Thymus (tissue), 14 donors: ENCODE measurements around the gene AKAP11. TPM values are rescaled to one million over a fixed set of nuclear protein-coding genes. Genes with fewer than 3 reads are reported as not detected.
A peak's percentile ranks its signal among the peaks of the same experiment; 100 is the strongest.
"Not testable (repeated sequence)": the region's sequence is repeated elsewhere in the genome, so short reads cannot be mapped to it uniquely, and the experiment has no call there.

ENCODE experiments used
- DNase-seq, 9 donors: peaks; one replicate each; pipeline ENCODE4 v3.0.0-alpha.2; 2013; ENCODE audit warnings: low spot score in 9 of 9, low read depth in 6 of 9, missing footprints in 1 of 9
- H3K27ac ChIP-seq, 2 donors: one replicate each; pipeline ENCODE4 v1.5.1; 2013; ENCODE audit warnings: control low read depth in 1 of 2, low read depth in 1 of 2, low read length in 1 of 2, mild to moderate bottlenecking in 1 of 2, moderate library complexity in 1 of 2
- H3K27me3 ChIP-seq, 2 donors: one replicate each; pipeline ENCODE4 v1.5.1; 2013; ENCODE audit warnings: low read length in 1 of 2; ENCODE audit not compliant: control insufficient read depth in 2 of 2, insufficient read depth in 1 of 2
- H3K36me3 ChIP-seq, 2 donors: one replicate each; pipeline ENCODE4 v1.5.1; 2013; ENCODE audit warnings: low read length in 1 of 2, mild to moderate bottlenecking in 1 of 2, moderate library complexity in 1 of 2; ENCODE audit not compliant: control insufficient read depth in 2 of 2, insufficient read depth in 2 of 2
- H3K4me1 ChIP-seq, 2 donors: one replicate each; pipeline ENCODE4 v1.5.1; 2013; ENCODE audit warnings: low read length in 2 of 2; ENCODE audit not compliant: control insufficient read depth in 2 of 2, insufficient read depth in 2 of 2
- H3K4me3 ChIP-seq, 2 donors: one replicate each; pipeline ENCODE4 v1.5.1; 2013; ENCODE audit warnings: low read length in 2 of 2, control low read depth in 1 of 2, mild to moderate bottlenecking in 1 of 2
- H3K9me3 ChIP-seq, 2 donors: one replicate each; pipeline ENCODE4 v1.5.1; 2013; ENCODE audit warnings: low read length in 1 of 2, mild to moderate bottlenecking in 1 of 2; ENCODE audit not compliant: control insufficient read depth in 2 of 2, insufficient read depth in 1 of 2
- WGBS: extraction: QIAGEN DNeasy Blood & Tissue Kit; methylation state at CpG from one replicate; pipeline ENCODE4 v1.1.7; 2013; 5-methylcytosine and 5-hydroxymethylcytosine counted together
- long read RNA-seq, 10 donors: transcript quantifications; one replicate each; lab custom pipeline, GENCODE V29; 2026
- polyA plus RNA-seq: library from polyadenylated mRNA; stranded (reverse); fragments of 200-250 nt; gene quantifications from one replicate; pipeline ENCODE4 v1.2.3, GENCODE V29; 2013
- total RNA-seq: library from RNA; stranded (reverse); fragments of 120-200 nt; gene quantifications from one replicate; pipeline ENCODE4 v1.2.4, GENCODE V29; 2013
- donor health status: healthy.

The AKAP11 gene, protein sequence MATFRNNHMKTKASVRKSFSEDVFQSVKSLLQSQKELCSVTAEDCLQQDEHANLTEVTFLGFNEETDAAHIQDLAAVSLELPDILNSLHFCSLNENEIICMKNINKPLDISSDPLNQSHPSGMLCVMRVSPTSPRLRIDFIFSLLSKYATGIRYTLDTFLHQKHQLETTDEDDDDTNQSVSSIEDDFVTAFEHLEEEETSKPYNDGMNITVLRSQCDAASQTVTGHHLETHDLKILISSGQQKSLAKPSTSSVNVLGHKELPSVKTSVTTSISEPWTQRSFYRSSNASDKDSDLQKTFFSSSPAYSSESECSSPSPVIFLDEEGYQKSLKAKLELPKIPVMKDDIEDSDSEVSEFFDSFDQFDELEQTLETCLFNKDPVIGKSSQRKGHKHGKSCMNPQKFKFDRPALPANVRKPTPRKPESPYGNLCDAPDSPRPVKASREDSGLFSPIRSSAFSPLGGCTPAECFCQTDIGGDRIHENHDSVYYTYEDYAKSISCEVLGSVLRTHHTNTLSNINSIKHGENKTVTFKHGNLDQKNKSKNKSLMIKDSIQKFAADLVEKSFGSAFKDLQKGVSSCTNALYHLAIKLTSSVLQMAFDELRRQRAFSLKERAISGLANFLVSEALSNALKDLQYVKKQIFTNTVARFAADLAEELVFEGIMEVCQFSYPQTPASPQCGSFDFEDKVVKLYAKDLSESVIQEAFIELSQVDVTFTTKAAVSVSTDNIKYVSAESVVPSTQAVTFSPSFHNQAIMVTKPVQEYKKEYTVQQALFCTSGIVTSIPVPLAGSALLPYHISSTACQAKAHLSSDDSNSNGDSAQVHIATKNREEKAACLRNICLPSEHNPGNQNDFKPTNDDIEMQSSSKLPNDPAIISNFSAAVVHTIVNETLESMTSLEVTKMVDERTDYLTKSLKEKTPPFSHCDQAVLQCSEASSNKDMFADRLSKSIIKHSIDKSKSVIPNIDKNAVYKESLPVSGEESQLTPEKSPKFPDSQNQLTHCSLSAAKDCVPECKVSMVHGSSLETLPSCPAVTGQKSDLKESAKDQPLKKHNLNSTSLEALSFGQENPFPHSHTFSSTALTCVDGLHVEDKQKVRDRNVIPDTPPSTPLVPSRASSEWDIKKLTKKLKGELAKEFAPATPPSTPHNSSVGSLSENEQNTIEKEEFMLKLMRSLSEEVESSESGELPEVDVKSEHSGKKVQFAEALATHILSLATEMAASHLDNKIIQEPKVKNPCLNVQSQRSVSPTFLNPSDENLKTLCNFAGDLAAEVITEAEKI (N-terminal part only)
- 10.3 TPM for total RNA-seq
- polyA plus RNA-seq, result 13.4 TPM
- long read RNA-seq, donor 1, result 0 reads
- long read RNA-seq, donor 2, result 0 reads
- long read RNA-seq, donor 3, result 0 reads
- long read RNA-seq, donor 4, partial matches to known transcripts, result 5 of 5 reads
- long read RNA-seq, donor 4, other reads (novel, unspliced or antisense), result 0 of 5 reads
- long read RNA-seq, donor 5, partial matches to known transcripts, result 11 of 11 reads
- long read RNA-seq, donor 5, other reads (novel, unspliced or antisense), result 0 of 11 reads
- long read RNA-seq, donor 6, result 0 reads
- long read RNA-seq, donor 7, result 0 reads
- long read RNA-seq, donor 8, result 0 reads
- long read RNA-seq, donor 9, result 0 reads
- long read RNA-seq, donor 10, result 0 reads

DNA sequence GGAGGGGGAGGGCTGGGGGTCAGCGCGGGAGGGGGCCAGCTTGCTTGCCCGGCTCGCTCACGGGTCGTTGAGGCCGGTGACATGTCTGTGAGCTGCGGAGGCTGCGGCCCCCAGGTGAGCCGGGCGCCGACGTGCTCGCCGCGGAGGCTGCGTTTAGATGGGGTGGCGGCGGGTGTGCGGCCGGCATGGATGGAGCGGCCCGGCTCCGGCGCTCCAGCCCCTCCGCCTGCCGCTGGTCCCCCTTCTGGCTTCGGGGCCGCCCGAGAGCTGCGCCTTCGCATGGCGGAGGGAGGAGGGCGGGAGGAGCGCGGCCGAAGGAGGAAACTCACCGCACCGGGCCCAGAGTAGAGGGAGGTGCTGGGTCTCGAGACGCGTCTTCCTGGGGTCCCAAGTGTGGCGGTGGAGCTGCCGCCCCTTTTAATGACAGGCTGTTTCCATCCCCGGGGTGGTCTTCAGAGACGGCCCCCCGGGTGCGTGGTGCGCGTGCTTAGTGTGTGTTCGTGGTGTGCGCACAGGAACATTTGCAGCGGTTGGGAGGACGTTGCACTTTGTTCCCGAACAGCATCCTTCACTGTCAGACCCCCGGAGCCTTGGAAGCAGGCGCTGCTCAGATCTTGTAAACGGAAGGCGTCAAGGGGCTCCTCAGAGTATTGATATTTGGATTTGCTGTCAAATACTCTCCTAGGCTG lies at the start of gene AKAP11:
Gene AKAP11, plus strand, starts transcription at position 38 of the 689 bp plus-strand sequence. CDS start 14,197 bp downstream, outside the sequence.
- Histone ChIP-seq H3K27ac (peak within 1 kb of the TSS; percentile 70 to 96), H3K4me1 (peaks cover 10 to 15% of the 10 kb centered on the region in 2 donors), H3K4me3 (peak within 1 kb of the TSS; percentile 90 to 96), H3K27me3 (no peaks in the 10 kb centered on the region), H3K9me3 (peaks cover 0 to 7% of the 10 kb centered on the region in 2 donors), H3K36me3 (no peaks in the 10 kb centered on the region)
- peak in 8 of 9 donors; percentile 6 to 74 (median 38) for DNase-seq
- under 1% methylated on average over 59 of the region's 59 CpGs for WGBS

DNA sequence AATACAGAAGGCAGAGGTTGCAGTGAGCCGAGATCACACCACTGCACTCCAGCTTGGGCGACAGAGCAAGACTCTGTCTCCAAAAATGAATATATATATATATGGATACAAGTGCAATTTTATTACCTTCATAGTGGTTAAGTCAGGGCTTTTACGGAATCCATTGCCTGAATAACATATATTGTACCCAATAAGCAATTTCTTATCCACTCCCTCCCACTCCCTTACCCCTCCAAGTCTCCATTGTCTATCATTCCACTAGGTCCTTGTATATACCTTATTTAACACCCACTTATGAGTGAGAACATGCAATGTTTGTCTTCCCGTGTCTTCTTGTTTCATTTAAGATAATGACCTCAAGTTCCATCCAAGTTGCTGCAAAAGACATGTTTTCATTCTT lies 48.3 kb upstream of the AKAP11 start:
- no peaks in the 10 kb centered on the region for H3K9me3 ChIP-seq
- H3K4me3 ChIP-seq, result no peak overlapping the region
- WGBS, result over 99% methylated on average over 4 of the region's 4 CpGs
- H3K27me3 ChIP-seq, result no peaks in the 10 kb centered on the region
- no peak overlapping the region for H3K27ac ChIP-seq
- no peaks in the 10 kb centered on the region for H3K4me1 ChIP-seq
- H3K36me3 ChIP-seq, result peaks cover 3 to 24% of the 10 kb centered on the region in 2 donors
- DNase-seq, result no peak

DNA sequence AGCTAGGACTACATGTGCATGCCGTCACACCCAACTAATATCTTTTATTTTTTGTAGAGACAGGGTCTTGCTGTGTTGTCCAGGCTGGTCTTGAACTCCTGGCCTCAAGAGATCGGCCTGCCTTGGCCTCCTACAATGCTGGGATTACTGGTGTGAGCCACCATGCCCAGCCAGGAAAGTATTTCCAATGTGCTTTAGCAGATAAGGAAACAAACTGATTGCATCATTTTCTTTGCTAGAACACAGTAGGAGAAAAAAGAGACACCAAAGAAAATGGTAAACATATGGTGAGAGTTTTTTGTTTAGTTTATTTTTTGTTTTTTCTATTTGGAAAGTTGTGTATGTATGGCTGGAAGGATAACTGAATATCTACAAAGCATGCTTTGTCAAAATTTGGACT lies 46.9 kb upstream of the AKAP11 start:
- H3K36me3 ChIP-seq, result peaks cover 3 to 24% of the 10 kb centered on the region in 2 donors
- WGBS, result over 99% methylated on average over 2 of the region's 2 CpGs
- no peak overlapping the region for H3K27ac ChIP-seq
- H3K4me3 ChIP-seq, result no peak overlapping the region
- DNase-seq, result no peak
- H3K9me3 ChIP-seq, result no peaks in the 10 kb centered on the region
- H3K4me1 ChIP-seq, result no peaks in the 10 kb centered on the region
- H3K27me3 ChIP-seq, result no peaks in the 10 kb centered on the region

DNA sequence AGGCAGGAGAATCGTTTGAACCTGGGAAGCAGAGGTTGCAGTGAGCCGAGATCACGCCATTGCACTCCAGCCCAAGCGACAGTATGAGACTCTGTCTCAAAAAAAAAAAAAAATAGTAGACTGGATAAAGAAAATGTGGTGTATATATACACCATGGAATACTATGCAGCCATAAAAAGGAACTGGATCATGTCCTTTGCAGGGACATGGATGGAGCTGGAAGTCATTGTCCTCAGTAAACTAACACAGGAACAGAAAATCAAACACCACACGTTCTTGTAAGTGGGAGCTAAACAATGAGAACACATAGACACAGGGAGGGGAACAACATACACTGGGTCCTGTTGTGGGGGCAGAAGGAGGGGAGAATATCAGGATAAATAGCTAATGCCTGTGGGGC lies 45.2 kb upstream of the AKAP11 start:
- not testable (repeated sequence) for H3K9me3 ChIP-seq, H3K4me1 ChIP-seq, H3K27me3 ChIP-seq, H3K4me3 ChIP-seq, H3K27ac ChIP-seq, DNase-seq
- 99% methylated on average over 5 of the region's 5 CpGs for WGBS
- H3K36me3 ChIP-seq, result peaks cover 3 to 20% of the 10 kb centered on the region in 2 donors

DNA sequence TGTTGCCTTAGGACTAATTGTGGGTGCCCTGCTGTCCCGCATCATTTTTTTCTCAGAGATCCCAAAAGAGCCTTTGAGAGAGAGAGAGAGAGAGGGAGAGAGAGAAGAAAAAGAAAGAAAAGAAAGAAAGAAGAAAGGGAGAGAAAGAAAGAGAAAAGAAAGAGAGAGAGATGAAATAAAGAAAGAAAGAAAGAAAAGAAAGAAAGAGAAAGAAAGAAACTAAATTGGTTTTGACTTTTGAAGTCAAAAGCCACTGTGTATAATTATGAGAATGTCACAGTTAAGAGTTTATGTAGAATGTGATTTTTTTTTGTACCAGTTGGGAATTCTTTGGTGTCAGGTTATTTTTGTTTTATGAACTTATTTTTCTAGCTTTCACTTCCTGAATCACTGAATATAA lies 43.4 kb upstream of the AKAP11 start:
- Histone ChIP-seq H3K4me3 (no peak overlapping the region), H3K27me3 (no peaks in the 10 kb centered on the region), H3K4me1 (no peaks in the 10 kb centered on the region), H3K9me3 (no peaks in the 10 kb centered on the region), H3K27ac (no peak overlapping the region), H3K36me3 (peaks cover 0 to 23% of the 10 kb centered on the region in 2 donors)
- DNase-seq, result no peak
- 98% methylated on average over 1 of the region's 1 CpG for WGBS

DNA sequence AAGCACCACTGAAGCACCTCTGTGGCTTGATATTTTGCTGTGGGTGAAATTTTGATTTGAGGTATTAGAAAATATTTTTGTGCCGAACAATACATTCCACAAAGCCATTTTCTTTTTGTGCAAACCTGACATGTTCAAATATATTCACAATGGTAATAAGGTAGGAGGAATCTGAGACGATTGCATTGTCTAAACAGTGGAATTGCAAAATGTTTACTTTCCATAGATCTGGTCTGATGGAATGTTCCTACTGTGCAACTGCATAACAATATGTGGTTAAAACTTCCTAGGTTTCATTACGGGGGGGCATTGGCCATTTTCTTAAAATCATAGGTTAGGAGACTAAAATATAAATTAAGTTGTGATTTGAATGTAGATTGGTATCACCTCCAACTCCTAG lies 42.7 kb upstream of the AKAP11 start:
- no peak for DNase-seq
- no peak overlapping the region for H3K4me3 ChIP-seq
- no peak overlapping the region for H3K27ac ChIP-seq
- peaks cover 0 to 22% of the 10 kb centered on the region in 2 donors for H3K36me3 ChIP-seq
- whole genome bisulfite sequencing, result 97% methylated on average over 3 of the region's 3 CpGs
- no peaks in the 10 kb centered on the region for H3K9me3 ChIP-seq
- H3K4me1 ChIP-seq, result no peaks in the 10 kb centered on the region
- no peaks in the 10 kb centered on the region for H3K27me3 ChIP-seq

DNA sequence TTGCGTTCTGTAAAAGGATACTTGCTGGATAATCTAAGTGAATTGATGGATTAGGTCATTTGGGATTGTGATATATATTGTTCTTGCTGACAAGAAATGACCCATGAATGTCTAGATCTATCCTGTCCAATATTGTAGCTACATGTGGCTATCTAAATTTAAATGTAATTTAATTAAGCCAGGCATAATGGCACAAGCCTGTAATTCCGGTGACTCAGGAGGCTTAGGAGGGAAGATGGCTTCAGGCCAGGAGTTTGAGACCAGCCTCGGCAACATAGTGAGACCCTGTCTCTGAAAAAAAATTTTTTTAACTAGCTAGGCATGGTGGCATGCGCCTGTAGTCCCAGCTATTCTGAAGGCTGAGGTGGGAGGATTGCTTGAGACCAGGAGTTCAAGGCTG lies 39.3 kb upstream of the AKAP11 start:
- 98% methylated on average over 4 of the region's 4 CpGs for WGBS
- Histone ChIP-seq H3K27ac (no peak overlapping the region), H3K9me3 (no peaks in the 10 kb centered on the region), H3K36me3 (peaks cover 0 to 11% of the 10 kb centered on the region in 2 donors), H3K27me3 (no peaks in the 10 kb centered on the region), H3K4me1 (no peaks in the 10 kb centered on the region), H3K4me3 (no peak overlapping the region)
- DNase-seq, result no peak

DNA sequence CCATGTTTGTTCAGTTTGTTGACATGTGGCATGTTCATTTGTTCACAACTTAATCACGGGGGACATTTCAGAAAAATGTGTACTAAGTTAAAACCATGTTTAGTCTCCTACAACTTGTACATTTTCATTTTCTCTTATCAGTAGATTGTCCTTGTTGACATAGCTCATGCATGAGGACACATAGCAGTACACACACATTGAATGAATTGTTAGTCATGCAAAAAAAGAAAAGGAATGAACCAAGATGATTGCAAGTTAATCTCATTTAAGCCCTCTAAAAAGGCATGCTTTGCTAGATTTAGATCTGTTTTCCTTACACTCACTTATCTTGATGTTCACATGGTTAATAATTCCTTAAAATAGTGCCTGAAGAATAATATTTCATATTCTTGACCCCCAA lies 38.2 kb upstream of the AKAP11 start:
- no peaks in the 10 kb centered on the region for H3K27me3 ChIP-seq
- no peaks in the 10 kb centered on the region for H3K9me3 ChIP-seq
- WGBS, result 95% methylated on average over 1 of the region's 1 CpG
- H3K27ac ChIP-seq, result no peak overlapping the region
- peaks cover 0 to 11% of the 10 kb centered on the region in 2 donors for H3K36me3 ChIP-seq
- H3K4me1 ChIP-seq, result no peaks in the 10 kb centered on the region
- no peak for DNase-seq
- H3K4me3 ChIP-seq, result no peak overlapping the region
